DOHH2 (cell line): ENCODE data around the gene SCNN1B.

Experiments
- H3F3A ChIP-seq: fragments of 200-600 bp; sonication (generic), shearing (Covaris generic); 2 replicates; pipeline ENCODE4 v1.6.0; 2016; ENCODE audit warnings: antibody characterized with exemption, mild to moderate bottlenecking; ENCODE audit not compliant: control insufficient read depth, insufficient read depth
- H3K27ac ChIP-seq: fragments of 200-600 bp; sonication (generic); 2 replicates; pipeline ENCODE4 v1.5.1; 2014; ENCODE audit warnings: low read depth, mild to moderate bottlenecking, low read length, moderate library complexity
- H3K27me3 ChIP-seq: fragments of 200-600 bp; sonication (generic); 2 replicates; pipeline ENCODE4 v1.6.1; 2014; ENCODE audit warnings: mild to moderate bottlenecking, low read length, mixed read lengths; ENCODE audit not compliant: control insufficient read depth
- H3K36me3 ChIP-seq: fragments of 200-600 bp; sonication (generic); 2 replicates; pipeline ENCODE4 v1.6.1; 2014; ENCODE audit warnings: mild to moderate bottlenecking, low read length, moderate library complexity, mixed read lengths; ENCODE audit not compliant: control insufficient read depth
- H3K4me1 ChIP-seq: fragments of 200-600 bp; sonication (generic); 2 replicates; pipeline ENCODE4 v1.6.1; 2014; ENCODE audit warnings: mild to moderate bottlenecking, low read length, mixed read lengths; ENCODE audit not compliant: control insufficient read depth
- H3K4me2 ChIP-seq: fragments of 200-600 bp; sonication (generic); 2 replicates; pipeline ENCODE4 v1.6.0; 2014; ENCODE audit warnings: mild to moderate bottlenecking, low read length, moderate library complexity
- H3K4me3 ChIP-seq: fragments of 200-600 bp; sonication (generic); 2 replicates; pipeline ENCODE4 v1.5.1; 2014; ENCODE audit warnings: mild to moderate bottlenecking, low read length, mixed read lengths
- H3K79me2 ChIP-seq: fragments of 200-600 bp; sonication (generic); 2 replicates; pipeline ENCODE4 v1.6.1; 2014; ENCODE audit warnings: mild to moderate bottlenecking, low read length, mixed read lengths; ENCODE audit not compliant: control insufficient read depth
- H3K9me2 ChIP-seq: fragments of 200-600 bp; sonication (generic); replicated peaks from 2 replicates; pipeline ENCODE4 v1.6.1; 2014; ENCODE audit warnings: mild to moderate bottlenecking, low read length, mixed read lengths; ENCODE audit not compliant: control insufficient read depth
- H3K9me3 ChIP-seq: fragments of 200-600 bp; sonication (generic); 2 replicates; pipeline ENCODE4 v1.6.1; 2014; ENCODE audit warnings: antibody characterized with exemption, low read length, mixed read lengths; ENCODE audit not compliant: control insufficient read depth, insufficient read depth
- H4K20me1 ChIP-seq: fragments of 200-600 bp; sonication (generic); 2 replicates; pipeline ENCODE4 v1.6.0; 2014; ENCODE audit warnings: low read depth, mild to moderate bottlenecking, antibody characterized with exemption, low read length, moderate library complexity; ENCODE audit not compliant: control insufficient read depth, insufficient read depth
- CTCF ChIP-seq: fragments of 200-600 bp; sonication (generic); IDR thresholded peaks from one replicate; pipeline ENCODE4 v1.5.1; 2014; ENCODE audit warnings: antibody characterized with exemption, mild to moderate bottlenecking, low read depth, low read length; ENCODE audit not compliant: poor library complexity, severe bottlenecking
- EZH2phosphoT487 ChIP-seq: fragments of 200-600 bp; sonication (generic); IDR thresholded peaks from 2 replicates; pipeline ENCODE4 v1.6.1; 2017; ENCODE audit warnings: borderline replicate concordance, mild to moderate bottlenecking, antibody characterized with exemption, low read length, moderate library complexity, mixed read lengths

SCNN1B gene

GRCh38 chr16:23377071-23377931 is 75.2 kb downstream of the SCNN1B start:
- TF ChIP-seq EZH2phosphoT487 (no peak), CTCF (no peak)
- H3K4me1 ChIP-seq, result no peaks in the 10 kb centered on the region
- no peaks in the 10 kb centered on the region for H3K9me3 ChIP-seq
- H3K36me3 ChIP-seq, result no peaks in the 10 kb centered on the region
- H4K20me1 ChIP-seq, result no peaks in the 10 kb centered on the region
- H3K4me2 ChIP-seq, result no peak overlapping the region
- H3K79me2 ChIP-seq, result no peaks in the 10 kb centered on the region
- H3K9me2 ChIP-seq, result no peaks in the 10 kb centered on the region
- no peaks in the 10 kb centered on the region for H3F3A ChIP-seq
- peaks cover 4% of the 10 kb centered on the region; the same call in 1 of the 2 replicates for H3K27me3 ChIP-seq
- no peak overlapping the region for H3K4me3 ChIP-seq
- no peak overlapping the region for H3K27ac ChIP-seq

GRCh38 chr16:23378256-23378655 is 76.2 kb downstream of the SCNN1B start:
- Histone ChIP-seq H3K4me1 (no peaks in the 10 kb centered on the region), H3K36me3 (no peaks in the 10 kb centered on the region), H3K9me3 (no peaks in the 10 kb centered on the region), H3K4me2 (no peak overlapping the region), H3K27ac (no peak overlapping the region), H3F3A (no peaks in the 10 kb centered on the region), H3K4me3 (no peak overlapping the region), H3K9me2 (no peaks in the 10 kb centered on the region), H3K27me3 (peaks cover 4% of the 10 kb centered on the region; the same call in 1 of the 2 replicates), H4K20me1 (no peaks in the 10 kb centered on the region), H3K79me2 (no peaks in the 10 kb centered on the region)
- TF ChIP-seq CTCF (no peak), EZH2phosphoT487 (no peak)

GRCh38 chr16:23378921-23379320 is 76.8 kb downstream of the SCNN1B start:
- Histone ChIP-seq H4K20me1 (no peaks in the 10 kb centered on the region), H3K9me3 (no peaks in the 10 kb centered on the region), H3K79me2 (no peaks in the 10 kb centered on the region), H3K27me3 (peaks cover 4% of the 10 kb centered on the region; the same call in 1 of the 2 replicates), H3K27ac (no peak overlapping the region), H3K4me2 (no peak overlapping the region), H3K36me3 (no peaks in the 10 kb centered on the region), H3K4me1 (no peaks in the 10 kb centered on the region), H3K4me3 (no peak overlapping the region), H3K9me2 (no peaks in the 10 kb centered on the region), H3F3A (no peaks in the 10 kb centered on the region)
- TF ChIP-seq EZH2phosphoT487 (no peak), CTCF (no peak)
